ENCODE results near the gene ZNF282.

- TF ChIP-seq, protein P1, sequence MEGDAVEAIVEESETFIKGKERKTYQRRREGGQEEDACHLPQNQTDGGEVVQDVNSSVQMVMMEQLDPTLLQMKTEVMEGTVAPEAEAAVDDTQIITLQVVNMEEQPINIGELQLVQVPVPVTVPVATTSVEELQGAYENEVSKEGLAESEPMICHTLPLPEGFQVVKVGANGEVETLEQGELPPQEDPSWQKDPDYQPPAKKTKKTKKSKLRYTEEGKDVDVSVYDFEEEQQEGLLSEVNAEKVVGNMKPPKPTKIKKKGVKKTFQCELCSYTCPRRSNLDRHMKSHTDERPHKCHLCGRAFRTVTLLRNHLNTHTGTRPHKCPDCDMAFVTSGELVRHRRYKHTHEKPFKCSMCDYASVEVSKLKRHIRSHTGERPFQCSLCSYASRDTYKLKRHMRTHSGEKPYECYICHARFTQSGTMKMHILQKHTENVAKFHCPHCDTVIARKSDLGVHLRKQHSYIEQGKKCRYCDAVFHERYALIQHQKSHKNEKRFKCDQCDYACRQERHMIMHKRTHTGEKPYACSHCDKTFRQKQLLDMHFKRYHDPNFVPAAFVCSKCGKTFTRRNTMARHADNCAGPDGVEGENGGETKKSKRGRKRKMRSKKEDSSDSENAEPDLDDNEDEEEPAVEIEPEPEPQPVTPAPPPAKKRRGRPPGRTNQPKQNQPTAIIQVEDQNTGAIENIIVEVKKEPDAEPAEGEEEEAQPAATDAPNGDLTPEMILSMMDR (IDR thresholded peaks at IDR 0.05) = no peak
- no peak for TF ChIP-seq POLR2A (IDR thresholded peaks at IDR 0.05; ENCODE audit: low read depth)
- no peak for TF ChIP-seq EP300 (IDR thresholded peaks at IDR 0.05)
- TF ChIP-seq POLR2AphosphoS5 (IDR thresholded peaks at IDR 0.05) = no peak
Measured at GRCh38 chr7:149240637-149241036, 45.3 kb downstream of the ZNF282 start.
